T-helper 1 cell treated with Interleukin-12 subunit alpha and Interleukin-12 subunit beta and Interleukin-4 antibody, amounts not matched to agents 30 μg/mL and 1 μg/mL, for 36 hours (primary cell): ENCODE data around the gene AKAP17A.
A peak's percentile ranks its signal among the peaks of the same experiment; 100 is the strongest.
"Not testable (repeated sequence)": the region's sequence is repeated elsewhere in the genome, so short reads cannot be mapped to it uniquely, and the experiment has no call there.

Experiments used
- H3K27ac Mint-ChIP-seq: one replicate; pipeline ENCODE4 v1.8.0; 2021; ENCODE audit warnings: mild to moderate bottlenecking, mixed read lengths
- H3K27me3 Mint-ChIP-seq: one replicate; pipeline ENCODE4 v1.8.0; 2021; ENCODE audit warnings: low read depth, mixed read lengths
- H3K36me3 Mint-ChIP-seq: one replicate; pipeline ENCODE4 v1.8.0; 2021; ENCODE audit warnings: low read depth, mixed read lengths
- H3K4me1 Mint-ChIP-seq: one replicate; pipeline ENCODE4 v1.8.0; 2021; ENCODE audit warnings: low read depth, mixed read lengths
- H3K4me3 Mint-ChIP-seq: one replicate; pipeline ENCODE4 v1.8.0; 2021; ENCODE audit warnings: mild to moderate bottlenecking, moderate library complexity, mixed read lengths
- H3K9me3 Mint-ChIP-seq: one replicate; pipeline ENCODE4 v1.8.0; 2021; ENCODE audit warnings: mixed read lengths

The AKAP17A gene, protein sequence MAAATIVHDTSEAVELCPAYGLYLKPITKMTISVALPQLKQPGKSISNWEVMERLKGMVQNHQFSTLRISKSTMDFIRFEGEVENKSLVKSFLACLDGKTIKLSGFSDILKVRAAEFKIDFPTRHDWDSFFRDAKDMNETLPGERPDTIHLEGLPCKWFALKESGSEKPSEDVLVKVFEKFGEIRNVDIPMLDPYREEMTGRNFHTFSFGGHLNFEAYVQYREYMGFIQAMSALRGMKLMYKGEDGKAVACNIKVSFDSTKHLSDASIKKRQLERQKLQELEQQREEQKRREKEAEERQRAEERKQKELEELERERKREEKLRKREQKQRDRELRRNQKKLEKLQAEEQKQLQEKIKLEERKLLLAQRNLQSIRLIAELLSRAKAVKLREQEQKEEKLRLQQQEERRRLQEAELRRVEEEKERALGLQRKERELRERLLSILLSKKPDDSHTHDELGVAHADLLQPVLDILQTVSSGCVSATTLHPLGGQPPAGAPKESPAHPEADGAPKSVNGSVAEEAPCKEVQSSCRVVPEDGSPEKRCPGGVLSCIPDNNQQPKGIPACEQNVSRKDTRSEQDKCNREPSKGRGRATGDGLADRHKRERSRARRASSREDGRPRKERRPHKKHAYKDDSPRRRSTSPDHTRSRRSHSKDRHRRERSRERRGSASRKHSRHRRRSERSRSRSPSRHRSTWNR

DNA sequence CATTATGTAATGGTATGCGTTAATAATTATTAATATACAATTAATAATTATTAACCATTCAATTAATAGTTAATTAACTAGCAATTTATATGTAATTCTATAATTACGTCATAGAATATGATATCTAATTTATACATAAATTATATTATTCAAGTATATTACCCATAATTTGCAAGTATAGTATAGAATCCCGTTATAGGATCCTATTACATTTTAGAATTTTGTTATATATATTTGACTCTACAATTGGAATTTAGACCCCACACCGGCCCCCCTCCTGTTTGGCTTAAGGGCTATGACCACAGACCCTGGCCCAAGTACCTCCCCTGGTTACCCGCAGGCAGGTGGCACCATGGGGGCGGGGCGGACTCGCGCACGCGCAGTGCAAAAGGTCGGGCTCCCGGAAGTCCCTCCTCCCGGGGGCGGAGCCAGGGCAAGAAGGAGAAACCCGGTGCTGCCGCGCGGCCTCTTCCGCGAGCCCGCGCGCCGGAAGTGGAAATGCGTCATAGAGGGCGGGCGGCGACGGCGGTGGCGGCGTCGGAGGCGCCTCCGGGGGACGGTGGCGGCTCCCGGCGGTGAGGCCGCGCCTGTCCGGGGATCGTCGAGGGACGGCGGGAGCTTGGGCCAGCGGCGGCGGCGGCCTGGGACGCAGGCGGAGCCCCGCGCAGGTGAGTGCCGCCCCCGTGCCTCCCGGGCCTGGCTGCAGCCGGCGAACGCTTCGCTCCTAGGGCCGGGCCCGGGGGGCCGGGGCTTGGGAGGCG lies at the start of gene AKAP17A:
Gene AKAP17A (plus strand): TSS at position 503 of the 761 bp plus-strand sequence. CDS start 1,859 bp downstream, outside the sequence.
- Mint-ChIP-seq H3K4me1 (peaks cover 22% of the 10 kb centered on the region), H3K27me3 (no peaks in the 10 kb centered on the region), H3K36me3 (peaks cover 19% of the 10 kb centered on the region), H3K27ac (peak within 1 kb of the TSS; percentile 91), H3K4me3 (peak within 1 kb of the TSS; percentile 92), H3K9me3 (no peaks in the 10 kb centered on the region)

DNA sequence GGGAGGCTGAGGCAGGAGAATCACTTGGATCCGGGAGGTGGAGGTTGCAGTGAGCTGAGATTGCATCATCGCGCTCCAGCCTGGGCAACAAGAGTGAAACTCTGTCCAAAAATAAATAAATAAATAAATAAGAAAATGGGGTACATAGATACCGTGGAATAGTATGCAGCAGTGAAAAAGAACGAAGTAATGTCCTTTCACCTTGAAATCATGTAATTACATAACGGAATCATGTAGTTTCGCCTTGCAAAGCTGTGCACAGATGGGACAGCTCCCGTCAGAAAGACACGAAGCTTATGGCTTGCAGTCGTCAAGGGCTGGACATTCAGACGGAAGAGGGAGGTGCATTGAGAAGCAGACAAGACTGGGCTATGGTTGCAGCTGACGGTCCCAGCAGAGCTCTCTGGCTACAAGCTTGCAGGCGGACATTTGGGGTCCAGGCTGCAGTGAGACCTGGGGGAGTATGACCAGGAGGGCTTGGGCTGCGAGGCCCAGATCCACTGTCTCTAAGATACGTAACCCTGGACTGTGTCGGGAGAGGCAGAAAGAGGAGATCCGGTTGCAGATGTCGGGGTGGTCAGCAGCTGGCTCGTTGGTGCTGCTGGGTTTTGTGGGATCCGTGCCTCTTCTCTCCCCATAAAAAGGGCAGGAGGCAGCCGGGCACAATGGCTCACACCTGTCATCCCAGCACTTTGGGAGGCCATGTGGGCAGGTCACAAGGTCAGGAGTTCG lies 48.2 kb upstream of the AKAP17A start:
- Mint-ChIP-seq H3K9me3 (peaks cover 11% of the 10 kb centered on the region), H3K27ac (no peak overlapping the region), H3K4me1 (peaks cover 5% of the 10 kb centered on the region), H3K4me3 (no peak overlapping the region), H3K36me3 (peaks cover 10% of the 10 kb centered on the region), H3K27me3 (no peaks in the 10 kb centered on the region)

DNA sequence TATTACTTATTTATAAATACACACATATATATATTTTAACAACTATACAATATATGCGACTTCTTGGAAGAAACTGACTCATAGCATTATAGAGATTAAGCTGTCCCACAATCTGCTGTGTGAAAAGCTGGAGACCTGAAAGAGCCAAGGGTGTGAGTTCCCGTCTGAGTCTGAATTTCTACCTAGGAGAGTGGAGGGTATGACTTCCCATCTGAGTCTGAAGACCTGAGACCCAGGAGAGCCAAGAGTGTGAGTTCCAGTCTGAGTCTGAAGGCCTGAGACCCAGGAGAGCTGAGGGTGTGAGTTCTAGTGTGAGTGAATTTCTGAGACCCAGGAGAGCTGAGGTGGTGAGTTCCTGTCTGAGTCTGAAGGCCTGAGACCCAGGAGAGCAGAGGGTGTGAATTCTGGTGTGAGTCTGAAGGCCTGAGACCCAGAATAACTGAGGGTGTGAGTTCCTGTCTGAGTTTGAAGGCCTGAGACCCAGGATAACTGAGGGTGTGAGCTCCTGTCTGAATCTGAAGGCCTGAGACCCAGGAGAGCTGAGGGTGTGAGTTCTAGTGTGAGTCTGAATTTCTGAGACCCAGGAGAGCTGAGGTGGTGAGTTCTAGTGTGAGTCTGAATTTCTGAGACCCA lies 45.5 kb upstream of the AKAP17A start:
- Mint-ChIP-seq H3K27me3 (no peaks in the 10 kb centered on the region), H3K4me1 (peaks cover 7% of the 10 kb centered on the region), H3K4me3 (no peak overlapping the region), H3K27ac (peak overlapping the region; percentile 76), H3K9me3 (peaks cover 14% of the 10 kb centered on the region), H3K36me3 (peaks cover 12% of the 10 kb centered on the region)

DNA sequence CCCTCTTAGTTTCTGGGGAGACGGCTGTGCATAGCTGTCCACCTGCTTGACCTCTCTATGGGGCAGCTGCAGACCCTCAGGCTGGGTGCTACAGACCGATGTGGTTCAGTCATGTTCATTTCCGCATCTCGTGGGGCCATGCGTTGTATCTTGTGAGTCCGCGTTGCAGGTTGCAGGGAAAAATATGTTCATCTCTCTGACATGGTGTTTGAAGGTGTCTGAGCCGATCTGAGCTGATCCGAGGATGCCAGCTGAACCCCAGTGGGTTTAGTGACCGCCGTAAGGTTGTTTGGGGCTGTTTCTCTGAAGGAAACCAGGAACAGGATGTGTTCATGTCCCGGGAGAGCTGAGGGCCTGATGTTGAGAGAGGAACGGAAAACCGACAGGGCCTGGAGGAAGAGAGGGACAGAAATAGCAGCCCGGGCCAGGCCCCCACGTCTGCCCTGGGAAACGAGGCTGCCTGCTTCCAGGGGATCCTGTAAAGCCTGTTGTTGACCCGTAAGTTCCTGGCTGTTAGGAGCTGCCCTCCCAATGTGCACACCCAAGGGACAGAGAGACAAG lies 44.6 kb upstream of the AKAP17A start:
- peaks cover 16% of the 10 kb centered on the region for H3K9me3 Mint-ChIP-seq
- no peak overlapping the region for H3K27ac Mint-ChIP-seq
- H3K36me3 Mint-ChIP-seq = peaks cover 14% of the 10 kb centered on the region
- peaks cover 3% of the 10 kb centered on the region for H3K27me3 Mint-ChIP-seq
- H3K4me1 Mint-ChIP-seq = peaks cover 10% of the 10 kb centered on the region
- no peak overlapping the region for H3K4me3 Mint-ChIP-seq

DNA sequence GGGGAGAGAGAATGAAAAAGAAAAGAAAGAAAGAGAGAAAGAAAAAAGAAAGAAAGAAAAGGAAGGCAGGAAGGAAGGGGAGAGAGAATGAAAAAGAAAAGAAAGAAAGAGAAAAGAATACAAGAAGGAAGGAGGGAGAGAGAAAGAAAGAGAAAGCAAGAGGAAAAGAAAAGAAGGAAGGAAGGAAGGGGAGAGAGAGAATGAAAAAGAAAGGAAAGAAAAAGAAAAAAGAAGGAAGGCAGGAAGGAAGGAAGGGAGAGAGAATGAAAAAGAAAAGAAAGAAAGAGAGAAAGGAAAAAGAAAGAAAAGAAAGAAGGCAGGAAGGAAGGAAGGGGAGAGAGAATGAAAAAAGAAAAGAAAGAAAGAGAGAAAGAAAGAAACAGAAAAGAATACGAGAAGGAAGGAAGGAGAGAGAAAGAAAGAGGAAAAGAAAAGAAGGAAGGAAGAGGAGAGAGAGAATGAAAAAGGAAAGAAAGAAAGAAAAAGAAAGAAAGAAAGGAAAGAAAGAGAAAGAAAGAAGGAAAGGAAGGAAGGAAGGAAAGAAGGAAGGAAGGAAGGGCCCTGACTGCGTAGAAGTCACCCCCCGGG lies 39.4 kb upstream of the AKAP17A start:
- no peak overlapping the region for H3K4me3 Mint-ChIP-seq
- peak overlapping the region; percentile 47 for H3K27ac Mint-ChIP-seq
- peaks cover 10% of the 10 kb centered on the region for H3K27me3 Mint-ChIP-seq
- H3K9me3 Mint-ChIP-seq = peaks cover 26% of the 10 kb centered on the region
- H3K36me3 Mint-ChIP-seq = peaks cover 15% of the 10 kb centered on the region
- H3K4me1 Mint-ChIP-seq = peaks cover 30% of the 10 kb centered on the region

DNA sequence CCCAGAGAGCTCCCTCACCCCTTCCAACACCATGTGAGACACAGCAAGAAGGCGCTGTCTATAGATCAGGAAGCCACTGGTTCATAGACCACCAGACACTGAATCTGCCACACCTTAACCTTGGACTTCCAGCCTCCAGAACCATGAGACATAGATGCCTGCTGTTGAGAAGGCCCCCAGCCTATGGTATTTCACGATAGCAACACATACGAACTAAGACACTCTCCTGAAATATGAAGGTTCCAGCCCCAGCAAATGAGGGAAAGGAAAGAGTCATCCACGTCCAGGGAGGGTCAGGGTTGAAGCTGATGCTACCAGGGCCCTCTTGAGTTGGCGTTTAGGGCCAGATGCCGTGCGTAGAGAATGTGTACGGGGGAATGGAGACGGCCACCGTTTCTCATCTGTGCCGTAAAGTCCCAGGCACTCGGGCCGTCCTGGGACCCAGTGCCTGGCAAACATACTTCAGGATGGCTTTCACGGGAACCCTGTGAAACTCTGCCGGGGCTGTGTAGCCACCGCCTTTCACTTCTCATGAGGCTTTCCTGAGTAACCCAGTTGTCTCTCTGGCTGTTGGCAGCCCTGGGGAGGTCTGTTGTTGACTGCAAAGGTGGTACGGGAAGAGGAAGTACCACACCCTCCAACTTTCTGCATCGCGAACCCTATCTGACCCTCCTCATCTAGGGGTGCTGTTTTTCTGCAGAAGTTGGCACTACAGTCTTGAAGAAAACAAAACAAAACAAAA lies 36.8 kb upstream of the AKAP17A start:
- H3K36me3 Mint-ChIP-seq = peaks cover 13% of the 10 kb centered on the region
- H3K27me3 Mint-ChIP-seq = peaks cover 10% of the 10 kb centered on the region
- H3K27ac Mint-ChIP-seq = peak overlapping the region; percentile 83
- peaks cover 34% of the 10 kb centered on the region for H3K4me1 Mint-ChIP-seq
- peaks cover 23% of the 10 kb centered on the region for H3K9me3 Mint-ChIP-seq
- H3K4me3 Mint-ChIP-seq = peak overlapping the region; percentile 45

DNA sequence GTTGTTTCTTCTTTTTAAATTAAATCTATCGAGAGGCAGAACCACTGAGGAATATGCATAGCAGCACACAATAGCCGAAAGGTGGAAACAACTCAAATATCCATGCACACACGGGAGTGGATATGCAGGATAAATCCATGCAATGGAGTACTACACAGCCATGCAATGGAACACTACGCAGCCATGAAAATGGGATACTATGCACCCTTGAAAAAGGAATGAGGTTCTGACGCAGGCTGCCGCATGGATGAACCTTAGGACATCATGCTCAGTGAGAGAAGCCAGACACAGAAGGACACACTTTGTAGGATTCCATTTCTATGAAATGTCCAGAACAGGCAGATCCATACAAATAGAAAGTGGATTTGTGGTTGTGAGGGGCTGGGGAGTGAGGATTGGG lies 36.0 kb upstream of the AKAP17A start:
- H3K36me3 Mint-ChIP-seq = peaks cover 13% of the 10 kb centered on the region
- peak overlapping the region; percentile 83 for H3K27ac Mint-ChIP-seq
- H3K4me3 Mint-ChIP-seq = no peak overlapping the region
- H3K9me3 Mint-ChIP-seq = peaks cover 23% of the 10 kb centered on the region
- peaks cover 34% of the 10 kb centered on the region for H3K4me1 Mint-ChIP-seq
- H3K27me3 Mint-ChIP-seq = peaks cover 10% of the 10 kb centered on the region

DNA sequence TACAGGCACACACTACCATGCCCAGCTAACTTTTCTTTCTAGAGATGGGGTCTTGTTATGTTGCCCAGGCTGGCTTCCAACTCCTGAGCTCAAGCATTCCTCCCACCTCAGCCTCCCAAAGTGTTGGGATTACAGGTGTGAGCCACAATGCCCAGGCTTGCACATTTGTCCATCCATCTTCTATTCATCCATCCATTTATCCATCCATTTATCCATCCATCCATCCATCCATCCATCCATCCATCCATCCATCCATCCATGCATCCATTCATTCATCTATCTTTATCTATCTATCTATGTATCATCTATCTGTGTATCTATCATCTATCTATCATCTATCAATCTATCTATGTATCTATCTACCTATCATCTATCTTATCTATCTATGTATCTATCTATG lies 34.0 kb upstream of the AKAP17A start:
- H3K4me3 Mint-ChIP-seq, H3K27ac Mint-ChIP-seq, H3K36me3 Mint-ChIP-seq, H3K27me3 Mint-ChIP-seq: not testable (repeated sequence)
- H3K4me1 Mint-ChIP-seq = peaks cover 32% of the 10 kb centered on the region
- H3K9me3 Mint-ChIP-seq = peaks cover 14% of the 10 kb centered on the region

DNA sequence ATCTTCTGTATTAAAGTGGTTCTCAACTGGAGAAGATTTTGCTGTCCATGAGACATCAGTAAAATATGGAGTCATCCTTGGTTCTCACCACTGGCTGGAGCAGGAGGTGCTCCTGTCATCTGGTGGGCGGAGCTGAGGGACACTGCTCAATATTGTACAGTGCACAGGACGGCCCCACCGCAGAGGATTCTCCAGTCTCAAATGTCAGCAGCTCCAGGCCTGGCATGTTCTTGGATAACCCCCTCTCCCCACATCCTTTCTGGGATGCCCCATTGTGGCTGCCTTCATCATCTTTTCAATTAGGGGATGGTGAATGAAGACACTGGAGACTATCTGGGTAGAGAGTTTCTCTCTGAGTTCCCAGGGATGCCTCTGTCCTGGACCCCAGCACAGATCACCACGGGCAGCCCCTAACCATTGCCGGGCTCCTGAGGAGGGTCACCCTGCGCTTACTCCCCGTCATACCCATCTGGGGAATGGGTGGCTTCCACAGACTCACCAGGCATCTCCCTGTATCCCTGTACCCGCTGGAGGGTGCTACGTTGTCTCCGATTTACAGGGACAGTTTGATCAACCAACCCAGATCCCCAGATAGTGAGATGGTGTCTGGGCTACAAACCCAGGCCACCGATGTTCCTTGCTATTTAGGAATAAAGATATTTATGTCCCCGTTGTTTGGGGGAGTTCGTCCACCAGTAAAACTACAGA lies 32.5 kb upstream of the AKAP17A start:
- peaks cover 4% of the 10 kb centered on the region for H3K36me3 Mint-ChIP-seq
- H3K27me3 Mint-ChIP-seq = peaks cover 13% of the 10 kb centered on the region
- H3K4me3 Mint-ChIP-seq = no peak overlapping the region
- no peak overlapping the region for H3K27ac Mint-ChIP-seq
- peaks cover 33% of the 10 kb centered on the region for H3K4me1 Mint-ChIP-seq
- H3K9me3 Mint-ChIP-seq = peaks cover 10% of the 10 kb centered on the region

DNA sequence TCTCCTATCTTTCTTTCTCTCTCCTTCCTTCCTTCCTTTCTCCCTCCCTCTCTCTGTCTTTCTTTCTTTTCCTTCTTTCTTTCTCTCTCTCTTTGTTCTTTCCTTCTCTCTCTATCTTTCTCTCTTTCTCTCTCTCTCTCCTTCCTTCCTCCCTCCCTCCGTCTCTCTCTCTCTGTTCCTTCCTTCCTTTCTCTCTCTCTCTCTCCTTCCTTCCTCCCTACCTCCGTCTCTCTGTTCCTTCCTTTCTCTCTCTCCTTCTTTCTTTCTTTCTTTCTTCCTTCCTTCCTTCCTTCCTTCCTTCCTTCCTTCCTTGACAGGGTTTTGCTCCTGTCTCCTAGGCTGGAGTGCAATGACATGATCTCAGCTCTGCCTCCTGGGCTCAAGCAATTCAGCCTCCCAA lies 30.2 kb upstream of the AKAP17A start:
- no peak overlapping the region for H3K4me3 Mint-ChIP-seq
- no peaks in the 10 kb centered on the region for H3K9me3 Mint-ChIP-seq
- H3K36me3 Mint-ChIP-seq = peaks cover 1% of the 10 kb centered on the region
- H3K4me1 Mint-ChIP-seq = peaks cover 23% of the 10 kb centered on the region
- H3K27me3 Mint-ChIP-seq = peaks cover 17% of the 10 kb centered on the region
- no peak overlapping the region for H3K27ac Mint-ChIP-seq

DNA sequence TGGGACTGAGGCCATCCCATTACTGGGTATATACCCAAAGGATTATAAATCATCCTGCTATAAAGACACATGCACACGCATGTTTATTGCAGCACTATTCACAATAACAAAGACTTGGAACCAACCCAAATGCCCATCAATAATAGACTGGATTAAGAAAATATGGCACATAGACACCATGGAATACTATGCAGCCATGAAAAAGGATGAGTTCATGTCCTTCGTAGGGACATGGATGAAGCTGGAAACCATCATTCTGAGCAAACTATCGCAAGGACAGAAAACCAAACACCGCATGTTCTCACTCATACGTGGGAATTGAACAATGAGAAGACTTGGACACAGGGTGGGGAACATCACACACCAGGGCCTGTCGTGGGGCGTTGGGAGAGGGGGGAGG lies 27.3 kb upstream of the AKAP17A start:
- peaks cover 16% of the 10 kb centered on the region for H3K4me1 Mint-ChIP-seq
- H3K27me3 Mint-ChIP-seq = peaks cover 17% of the 10 kb centered on the region
- not testable (repeated sequence) for H3K27ac Mint-ChIP-seq, H3K4me3 Mint-ChIP-seq, H3K36me3 Mint-ChIP-seq, H3K9me3 Mint-ChIP-seq
